H1 (cell line): ENCODE data around the gene CYP27B1. TPM values are rescaled to one million over a fixed set of nuclear protein-coding genes. Genes with fewer than 3 reads are reported as not detected.

Experiments
- ASH2L ChIP-seq: fragments of 200-600, 300-600 bp; sonication (generic); IDR thresholded peaks from one replicate; pipeline ENCODE4 v1.7.1; 2017; ENCODE audit warnings: low read length
- CHD1 ChIP-seq: IDR thresholded peaks from 2 replicates; pipeline ENCODE4 v1.6.1; 2012; ENCODE audit warnings: low read depth, low read length, improper control_type of control experiment
- FOSL1 ChIP-seq: IDR thresholded peaks from 2 replicates; pipeline ENCODE4 v1.6.1; 2011; ENCODE audit warnings: mild to moderate bottlenecking, low read depth, low read length, moderate library complexity; ENCODE audit not compliant: insufficient read depth
- GABPA ChIP-seq: IDR thresholded peaks from 2 replicates; pipeline ENCODE4 v1.6.1; 2011; ENCODE audit warnings: mild to moderate bottlenecking, low read length, moderate library complexity, borderline replicate concordance; ENCODE audit not compliant: insufficient read depth
- GTF2F1 ChIP-seq: IDR thresholded peaks from 2 replicates; pipeline ENCODE4 v1.6.1; 2012; ENCODE audit warnings: low read depth, low read length, improper control_type of control experiment, borderline replicate concordance
- JUN ChIP-seq: IDR thresholded peaks from 2 replicates; pipeline ENCODE4 v1.6.1; 2011; ENCODE audit warnings: low read depth, mild to moderate bottlenecking, improper control_type of control experiment, low read length
- KDM4A ChIP-seq: IDR thresholded peaks from one replicate; pipeline ENCODE4 v1.7.1; 2012; ENCODE audit warnings: low read depth, mild to moderate bottlenecking, moderate library complexity, low read length, inconsistent platforms; ENCODE audit not compliant: severe bottlenecking
- KDM5A ChIP-seq: fragments of 200-600 bp; IDR thresholded peaks from 2 replicates; pipeline ENCODE4 v1.7.1; 2012; ENCODE audit warnings: mild to moderate bottlenecking, low read length, inconsistent platforms, mixed read lengths
- PHF8 ChIP-seq: fragments of 200-600 bp; sonication (generic); conservative IDR thresholded peaks from 2 replicates; pipeline ENCODE4 v1.7.1; 2012; ENCODE audit warnings: low read depth, mild to moderate bottlenecking, inconsistent platforms, low read length, moderate library complexity
- POLR2AphosphoS5 ChIP-seq: IDR thresholded peaks from 2 replicates; pipeline ENCODE4 v1.6.1; 2011; ENCODE audit warnings: low read depth, low read length
- POU5F1 ChIP-seq: IDR thresholded peaks from 2 replicates; pipeline ENCODE4 v1.6.1; 2011; ENCODE audit warnings: low read depth, mild to moderate bottlenecking, low read length, moderate library complexity
- RAD21 ChIP-seq, 2 experiments: IDR thresholded peaks in 1 of 2; conservative IDR thresholded peaks in 1 of 2; 2 replicates each; pipeline ENCODE4 v1.6.1; 2011; ENCODE audit warnings: low read depth in 2 of 2, low read length in 2 of 2, improper control_type of control experiment in 1 of 2, inconsistent platforms in 1 of 2, mild to moderate bottlenecking in 1 of 2, moderate library complexity in 1 of 2
- SP2 ChIP-seq: IDR thresholded peaks from 2 replicates; pipeline ENCODE4 v1.6.1; 2012; ENCODE audit warnings: mild to moderate bottlenecking, low read length, inconsistent platforms
- TBP ChIP-seq: IDR thresholded peaks from 2 replicates; pipeline ENCODE4 v1.6.1; 2011; ENCODE audit warnings: low read depth, low read length, improper control_type of control experiment
- YY1 ChIP-seq: IDR thresholded peaks from 2 replicates; pipeline ENCODE4 v1.6.1; 2011; ENCODE audit warnings: low read depth, mild to moderate bottlenecking, low read length
- polyA plus RNA-seq, 7 experiments: library from polyadenylated mRNA; depleted of rRNA in 3 of 7; stranded (reverse) in 5 of 7; unstranded in 2 of 7; fragments of >200 nt in 5 of 7; fragments of 200-250 nt in 2 of 7; gene quantifications; 1 replicate in 5 of 7; 2 replicates in 1 of 7; 4 replicates in 1 of 7; pipeline versions ENCODE4 v1.2.1 to v1.2.3, GENCODE V29; 2011 to 2013; ENCODE audit warnings: missing spikeins in 2 of 7, mixed read lengths in 2 of 7
- total RNA-seq: library from RNA; stranded (reverse); fragmentation: NEBNext Ultra II Directional; extraction: Animal tissue kit (Norgen Biotek cat#: 25700); gene quantifications from 2 replicates; pipeline ENCODE4 v1.2.1, GENCODE V29; 2021
- TF ChIP-seq, protein P1 (sequence below), 3 experiments: IDR thresholded peaks; 1 replicate in 2 of 3; 2 replicates in 1 of 3; pipeline versions ENCODE4 v1.5.1 to v1.6.1; 2011; ENCODE audit warnings: low read length in 3 of 3, mild to moderate bottlenecking in 3 of 3, inconsistent platforms in 2 of 3, low read depth in 1 of 3, moderate library complexity in 1 of 3; ENCODE audit not compliant: insufficient read depth in 1 of 3; ENCODE audit errors: control extremely low read depth in 1 of 3

CYP27B1 gene
- total and polyA plus RNA-seq, 2 of the 8 experiments (the other 6 are each of a cell fraction or from before 2014, with no cell fraction given) = 2.9 to 3.3 TPM

GRCh38 chr12:57726151-57726883 is 40.6 kb downstream of the CYP27B1 start (continued):
- TF ChIP-seq PHF8 (no peak), POLR2AphosphoS5 (no peak), SP2 (no peak), POU5F1 (no peak), KDM4A (peak; percentile 88), ASH2L (peak; percentile 39), FOSL1 (no peak), TBP (0 out of 2 replicates have a peak, but pooled peaks have one; percentile 11), CHD1 (no peak), RAD21 (IDR thresholded peaks at IDR 0.05 in 1 of 2, conservative IDR thresholded peaks at IDR 0.05 in 1 of 2; ENCODE audit: low read depth in 2 of 2, low read length in 2 of 2) (peak; percentile 43 to 63; a peak in 3 of 4 replicates), YY1 (peak; percentile 53; the same call in 1 of the 2 replicates), JUN (no peak), KDM5A (no peak), GABPA (0 out of 2 replicates have a peak, but pooled peaks have one; percentile 41), GTF2F1 (no peak)
- TF ChIP-seq, protein P1, sequence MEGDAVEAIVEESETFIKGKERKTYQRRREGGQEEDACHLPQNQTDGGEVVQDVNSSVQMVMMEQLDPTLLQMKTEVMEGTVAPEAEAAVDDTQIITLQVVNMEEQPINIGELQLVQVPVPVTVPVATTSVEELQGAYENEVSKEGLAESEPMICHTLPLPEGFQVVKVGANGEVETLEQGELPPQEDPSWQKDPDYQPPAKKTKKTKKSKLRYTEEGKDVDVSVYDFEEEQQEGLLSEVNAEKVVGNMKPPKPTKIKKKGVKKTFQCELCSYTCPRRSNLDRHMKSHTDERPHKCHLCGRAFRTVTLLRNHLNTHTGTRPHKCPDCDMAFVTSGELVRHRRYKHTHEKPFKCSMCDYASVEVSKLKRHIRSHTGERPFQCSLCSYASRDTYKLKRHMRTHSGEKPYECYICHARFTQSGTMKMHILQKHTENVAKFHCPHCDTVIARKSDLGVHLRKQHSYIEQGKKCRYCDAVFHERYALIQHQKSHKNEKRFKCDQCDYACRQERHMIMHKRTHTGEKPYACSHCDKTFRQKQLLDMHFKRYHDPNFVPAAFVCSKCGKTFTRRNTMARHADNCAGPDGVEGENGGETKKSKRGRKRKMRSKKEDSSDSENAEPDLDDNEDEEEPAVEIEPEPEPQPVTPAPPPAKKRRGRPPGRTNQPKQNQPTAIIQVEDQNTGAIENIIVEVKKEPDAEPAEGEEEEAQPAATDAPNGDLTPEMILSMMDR (IDR thresholded peaks at IDR 0.05; ENCODE audit: control extremely low read depth in 1 of 3, insufficient read depth in 1 of 3, low read depth in 1 of 3, low read length in 3 of 3) = peak; percentile 70 to 85 (median 81)
